A549 treated with RU486 at 1 μM for 4 hours (cell line): ENCODE measurements around the gene CCNG2. TPM values are rescaled to one million over a fixed set of nuclear protein-coding genes. Genes with fewer than 3 reads are reported as not detected.

ENCODE experiments used
- total RNA-seq: library from RNA; stranded (reverse); fragments of 200-300 nt; extraction: Qiagen RNA extraction; gene quantifications from 5 replicates; pipeline ENCODE4 v1.2.3, GENCODE V29; 2022; ENCODE audit warnings: low read depth

CCNG2 gene
- total RNA-seq = 1.8 to 5.9 TPM (median 5.4 TPM) in 5 replicates

DNA sequence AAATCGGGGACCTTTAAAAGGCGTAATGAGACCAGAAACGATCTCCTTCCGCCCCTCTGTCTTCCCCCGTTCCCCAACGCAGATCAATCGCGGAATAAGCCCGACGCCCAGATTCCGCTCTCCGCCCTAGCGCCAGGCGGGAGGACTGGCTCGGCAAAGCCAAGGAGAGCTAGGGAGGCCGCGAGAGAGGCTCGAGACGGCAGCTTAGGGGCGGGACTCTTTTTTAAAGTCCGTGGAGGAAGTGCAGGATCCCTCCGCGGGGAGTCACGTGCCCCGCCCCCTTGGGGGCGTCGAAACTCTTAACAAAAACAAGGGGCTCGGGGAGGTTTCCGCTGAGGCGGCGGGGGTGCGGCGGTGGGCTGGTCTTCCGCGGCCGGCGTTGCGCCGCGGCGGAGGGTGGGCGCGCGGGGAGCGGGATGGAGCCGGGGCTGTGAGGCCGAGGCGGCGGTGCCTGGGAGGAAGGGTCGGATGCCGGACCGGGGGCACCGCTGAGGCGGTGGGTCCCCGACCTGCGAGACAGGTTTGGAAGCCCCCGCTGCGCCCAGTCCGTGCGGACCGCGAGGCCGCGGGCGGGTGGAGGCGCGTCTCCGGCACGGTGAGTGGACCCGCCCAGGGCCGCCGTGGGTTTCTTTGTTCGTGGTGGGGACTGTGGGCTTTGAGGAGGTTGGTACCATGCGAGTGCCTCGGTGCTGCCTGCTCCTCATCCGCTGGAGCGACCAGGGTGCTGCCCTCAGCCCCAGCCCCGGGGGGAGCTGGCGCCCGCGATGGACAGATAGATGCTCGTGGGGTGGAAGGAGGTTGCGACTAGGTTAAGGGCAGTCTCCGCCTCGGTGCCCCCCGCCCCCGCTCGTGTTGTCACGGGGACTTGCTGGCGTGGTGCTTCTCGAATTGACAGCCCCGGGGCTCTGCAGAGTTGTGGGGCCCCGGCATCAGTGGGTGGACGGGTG lies at the start of gene CCNG2:
CCNG2 (plus strand) TSS at position 296 of the 947 bp plus-strand sequence. CDS start 1,326 bp downstream, outside the sequence.

Other genes starting within 250 kb of the CCNG2 start
- 29.3 to 52.8 TPM (median 35.4 TPM) in 5 replicates for gene SEPTIN11, start 207.5 kb upstream of the CCNG2 start, total RNA-seq
- 63.9 to 75.0 TPM (median 69.6 TPM) in 5 replicates for gene CCNI, start 81.2 kb upstream of the CCNG2 start, total RNA-seq